ENCODE measurements around the gene TEX36.

GRCh38 chr10:125656523-125656922, 26.4 kb downstream of the TEX36 start:
- TF ChIP-seq CTCF (IDR thresholded peaks at IDR 0.05) = no peak
- TF ChIP-seq POLR2A (IDR thresholded peaks at IDR 0.05) = no peak

Measured in uterus (tissue), 2 donors.